Activated naive CD8-positive, alpha-beta T cell treated with anti-CD3 and anti-CD28 coated beads, Interleukin-2, amount 10 ng/mL, durations not matched to agents 7 days and 5 days (primary cell): ENCODE data around the gene TLE3. TPM values are rescaled to one million over a fixed set of nuclear protein-coding genes. Genes with fewer than 3 reads are reported as not detected.
"Not testable (repeated sequence)": the region's sequence is repeated elsewhere in the genome, so short reads cannot be mapped to it uniquely, and the experiment has no call there.

Experiments used
- ATAC-seq: fragments of 150-1000 bp; cut with Tn5 transposase; one replicate; pipeline ENCODE4 v1.10.0; 2021; ENCODE audit warnings: low read depth, moderate library complexity
- POLR2A ChIA-PET: fragments of 350-600 bp; sonication (Branson Sonifier 250); formaldehyde crosslinking; loops from one replicate; lab custom pipeline; 2021; ENCODE audit warnings: antibody characterized with exemption; lab: Charles Lee
- DNase-seq: peaks from one replicate; pipeline ENCODE4 v3.0.0; 2021
- H3K27ac Mint-ChIP-seq: one replicate; pipeline ENCODE4 v1.8.0; 2022; ENCODE audit warnings: mild to moderate bottlenecking, mixed read lengths
- H3K27me3 Mint-ChIP-seq: one replicate; pipeline ENCODE4 v1.8.0; 2022; ENCODE audit warnings: mild to moderate bottlenecking, moderate library complexity, mixed read lengths
- H3K36me3 Mint-ChIP-seq: one replicate; pipeline ENCODE4 v1.8.0; 2021; ENCODE audit warnings: mild to moderate bottlenecking, mixed read lengths
- H3K4me1 Mint-ChIP-seq: one replicate; pipeline ENCODE4 v1.8.0; 2021; ENCODE audit warnings: mixed read lengths
- H3K4me3 Mint-ChIP-seq: one replicate; pipeline ENCODE4 v1.8.0; 2022; ENCODE audit warnings: mild to moderate bottlenecking, moderate library complexity, mixed read lengths
- H3K9me3 Mint-ChIP-seq: one replicate; pipeline ENCODE4 v1.8.0; 2021; ENCODE audit warnings: mixed read lengths
- total RNA-seq, 2 experiments: library from RNA; stranded (reverse); gene quantifications; one replicate each; pipeline ENCODE4 v1.2.3, GENCODE V29; 2021

TLE3 gene
- total RNA-seq, 2 experiments from 2014 or later: 80.5 to 87.9 TPM

GRCh38 chr15:70119911-70120508 lies 22.3 kb upstream of the TLE3 start:
- no peak overlapping the region for H3K27ac Mint-ChIP-seq
- ATAC-seq (no peak), DNase-seq (no peak)
- H3K4me1 Mint-ChIP-seq: peaks cover 1% of the 10 kb centered on the region
- H3K4me3 Mint-ChIP-seq: no peak overlapping the region
- no peaks in the 10 kb centered on the region for H3K9me3 Mint-ChIP-seq
- peaks cover 2% of the 10 kb centered on the region for H3K36me3 Mint-ChIP-seq
- POLR2A ChIA-PET: no interaction called here
- peaks cover 36% of the 10 kb centered on the region for H3K27me3 Mint-ChIP-seq

- peaks cover 4% of the 10 kb centered on the region for H3K4me1 Mint-ChIP-seq
- H3K36me3 Mint-ChIP-seq: no peaks in the 10 kb centered on the region
- H3K27ac Mint-ChIP-seq: no peak overlapping the region
- no peak overlapping the region for H3K4me3 Mint-ChIP-seq
- H3K27me3 Mint-ChIP-seq: peaks cover 39% of the 10 kb centered on the region
- no peak for ATAC-seq
- POLR2A ChIA-PET: no interaction called here
- no peaks in the 10 kb centered on the region for H3K9me3 Mint-ChIP-seq
- no peak for DNase-seq
Measured at GRCh38 chr15:70118599-70118998, 20.9 kb upstream of the TLE3 start.

GRCh38 chr15:70116317-70116716 lies 18.6 kb upstream of the TLE3 start:
- no peak overlapping the region for H3K27ac Mint-ChIP-seq
- H3K4me3 Mint-ChIP-seq: no peak overlapping the region
- no peaks in the 10 kb centered on the region for H3K36me3 Mint-ChIP-seq
- H3K27me3 Mint-ChIP-seq: peaks cover 34% of the 10 kb centered on the region
- DNase-seq (no peak), ATAC-seq (no peak)
- peaks cover 6% of the 10 kb centered on the region for H3K4me1 Mint-ChIP-seq
- no peaks in the 10 kb centered on the region for H3K9me3 Mint-ChIP-seq
- POLR2A ChIA-PET: no interaction called here

GRCh38 chr15:70114221-70114620 lies 16.5 kb upstream of the TLE3 start:
- Mint-ChIP-seq H3K9me3 (no peaks in the 10 kb centered on the region), H3K36me3 (no peaks in the 10 kb centered on the region), H3K4me3 (no peak overlapping the region), H3K4me1 (peaks cover 5% of the 10 kb centered on the region), H3K27ac (no peak overlapping the region), H3K27me3 (peaks cover 36% of the 10 kb centered on the region)
- POLR2A ChIA-PET: no interaction called here
- no peak for ATAC-seq
- no peak for DNase-seq

- no peak overlapping the region for H3K27ac Mint-ChIP-seq
- DNase-seq (no peak), ATAC-seq (no peak)
- H3K9me3 Mint-ChIP-seq: no peaks in the 10 kb centered on the region
- peaks cover 38% of the 10 kb centered on the region for H3K27me3 Mint-ChIP-seq
- no peak overlapping the region for H3K4me3 Mint-ChIP-seq
- POLR2A ChIA-PET: interaction anchor here (0.6 kb wide), 1 partner anchor 39 kb away, joined by 3 read pairs; no protein-coding TSS in a partner anchor
- peaks cover 5% of the 10 kb centered on the region for H3K4me1 Mint-ChIP-seq
- H3K36me3 Mint-ChIP-seq: no peaks in the 10 kb centered on the region
Measured at GRCh38 chr15:70113304-70113700, 15.6 kb upstream of the TLE3 start.

GRCh38 chr15:70112572-70113303 lies 15.0 kb upstream of the TLE3 start:
- POLR2A ChIA-PET: interaction anchor here (0.6 kb wide), 1 partner anchor 38 kb away, joined by 3 read pairs; no protein-coding TSS in a partner anchor
- ATAC-seq, H3K27ac Mint-ChIP-seq, H3K4me3 Mint-ChIP-seq, H3K36me3 Mint-ChIP-seq, DNase-seq, H3K4me1 Mint-ChIP-seq, H3K9me3 Mint-ChIP-seq: not testable (repeated sequence)
- peaks cover 37% of the 10 kb centered on the region for H3K27me3 Mint-ChIP-seq

- Mint-ChIP-seq H3K4me1 (peaks cover 5% of the 10 kb centered on the region), H3K4me3 (no peak overlapping the region), H3K36me3 (no peaks in the 10 kb centered on the region), H3K27me3 (peaks cover 34% of the 10 kb centered on the region), H3K27ac (peak overlapping the region; percentile 31), H3K9me3 (no peaks in the 10 kb centered on the region)
- DNase-seq (no peak), ATAC-seq (no peak)
- POLR2A ChIA-PET: no interaction called here
Measured at GRCh38 chr15:70112074-70112395, 14.3 kb upstream of the TLE3 start.

- Mint-ChIP-seq H3K27me3 (peaks cover 30% of the 10 kb centered on the region), H3K4me1 (peaks cover 5% of the 10 kb centered on the region), H3K4me3 (no peak overlapping the region), H3K27ac (no peak overlapping the region), H3K36me3 (no peaks in the 10 kb centered on the region), H3K9me3 (no peaks in the 10 kb centered on the region)
- DNase-seq (no peak), ATAC-seq (no peak)
- POLR2A ChIA-PET: no interaction called here
Measured at GRCh38 chr15:70111203-70112073, 13.7 kb upstream of the TLE3 start.

GRCh38 chr15:70109978-70110377 lies 12.3 kb upstream of the TLE3 start:
- peaks cover 18% of the 10 kb centered on the region for H3K27me3 Mint-ChIP-seq
- DNase-seq (no peak), ATAC-seq (no peak)
- H3K9me3 Mint-ChIP-seq: no peaks in the 10 kb centered on the region
- POLR2A ChIA-PET: no interaction called here
- H3K27ac Mint-ChIP-seq: no peak overlapping the region
- H3K36me3 Mint-ChIP-seq: no peaks in the 10 kb centered on the region
- H3K4me3 Mint-ChIP-seq: no peak overlapping the region
- H3K4me1 Mint-ChIP-seq: peaks cover 5% of the 10 kb centered on the region

GRCh38 chr15:70109531-70109930 lies 11.8 kb upstream of the TLE3 start:
- H3K27ac Mint-ChIP-seq: no peak overlapping the region
- ATAC-seq: no peak
- no peaks in the 10 kb centered on the region for H3K36me3 Mint-ChIP-seq
- no peak overlapping the region for H3K4me3 Mint-ChIP-seq
- POLR2A ChIA-PET: no interaction called here
- no peak for DNase-seq
- H3K9me3 Mint-ChIP-seq: no peaks in the 10 kb centered on the region
- H3K4me1 Mint-ChIP-seq: peaks cover 5% of the 10 kb centered on the region
- peaks cover 17% of the 10 kb centered on the region for H3K27me3 Mint-ChIP-seq

- Mint-ChIP-seq H3K27ac (no peak overlapping the region), H3K27me3 (peaks cover 13% of the 10 kb centered on the region)
- POLR2A ChIA-PET: interaction anchor here (0.8 to 1.4 kb wide), 5 partner anchors 10 to 346 kb away, joined by 3 to 4 read pairs (median 3); no protein-coding TSS in a partner anchor
Measured at GRCh38 chr15:70103880-70104626, 6.3 kb upstream of the TLE3 start.

GRCh38 chr15:70102827-70103226 lies 5.1 kb upstream of the TLE3 start:
- POLR2A ChIA-PET: interaction anchor here (1.0 to 1.4 kb wide), 6 partner anchors 9 to 435 kb away, joined by 3 to 4 read pairs (median 3); no protein-coding TSS in a partner anchor
- peak overlapping the region; percentile 32 for H3K27ac Mint-ChIP-seq
- peaks cover 13% of the 10 kb centered on the region for H3K27me3 Mint-ChIP-seq

More at GRCh38 chr15:70103880-70104626, 6.3 kb upstream of the TLE3 start:
- H3K4me3 Mint-ChIP-seq: no peak overlapping the region
- H3K4me1 Mint-ChIP-seq: peaks cover 31% of the 10 kb centered on the region
- DNase-seq (no peak), ATAC-seq (no peak)
- H3K9me3 Mint-ChIP-seq: no peaks in the 10 kb centered on the region
- no peaks in the 10 kb centered on the region for H3K36me3 Mint-ChIP-seq

More at GRCh38 chr15:70102827-70103226, 5.1 kb upstream of the TLE3 start:
- no peaks in the 10 kb centered on the region for H3K36me3 Mint-ChIP-seq
- DNase-seq (no peak), ATAC-seq (no peak)
- H3K4me1 Mint-ChIP-seq: peaks cover 36% of the 10 kb centered on the region
- H3K4me3 Mint-ChIP-seq: peak overlapping the region; percentile 40
- H3K9me3 Mint-ChIP-seq: no peaks in the 10 kb centered on the region
